Sigmoid colon (tissue), 4 donors: ENCODE results near the gene UBAP1.

Source experiments
- POLR2AphosphoS5 ChIP-seq, 4 donors: sonication (generic); formaldehyde crosslinking; IDR thresholded peaks; one replicate each; pipeline ENCODE4 v1.6.1; 2017; ENCODE audit warnings: antibody characterized with exemption in 4 of 4
- TF ChIP-seq, protein P1 (sequence below), 4 experiments: fragments of 450-650 bp in 3 of 4; fragments of 200-600 bp in 1 of 4; IDR thresholded peaks; one replicate each; pipeline ENCODE4 v1.5.1; 2016 to 2019; ENCODE audit warnings: antibody characterized with exemption in 4 of 4, mild to moderate bottlenecking in 3 of 4, moderate library complexity in 2 of 4

DNA sequence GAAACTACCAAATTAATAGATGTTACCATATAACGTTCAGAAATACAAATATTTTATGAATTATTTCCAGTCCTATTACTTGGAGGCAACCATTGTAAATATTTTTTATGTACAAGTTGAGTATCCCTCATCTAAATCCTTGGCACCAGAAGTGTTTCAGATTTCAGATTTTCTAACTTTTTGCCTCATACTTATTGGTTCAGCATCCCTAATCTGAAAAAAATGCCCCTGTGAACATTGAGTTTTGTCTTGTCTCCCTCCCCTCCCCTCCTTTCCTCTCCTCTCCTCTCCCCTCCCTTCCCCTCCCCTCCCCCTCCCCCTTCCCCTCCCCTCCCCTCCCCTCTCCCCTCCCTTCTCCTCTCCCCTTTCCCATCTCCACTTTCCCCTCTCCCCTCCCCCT is 40.6 kb downstream of the UBAP1 start:
- TF ChIP-seq, protein P1, sequence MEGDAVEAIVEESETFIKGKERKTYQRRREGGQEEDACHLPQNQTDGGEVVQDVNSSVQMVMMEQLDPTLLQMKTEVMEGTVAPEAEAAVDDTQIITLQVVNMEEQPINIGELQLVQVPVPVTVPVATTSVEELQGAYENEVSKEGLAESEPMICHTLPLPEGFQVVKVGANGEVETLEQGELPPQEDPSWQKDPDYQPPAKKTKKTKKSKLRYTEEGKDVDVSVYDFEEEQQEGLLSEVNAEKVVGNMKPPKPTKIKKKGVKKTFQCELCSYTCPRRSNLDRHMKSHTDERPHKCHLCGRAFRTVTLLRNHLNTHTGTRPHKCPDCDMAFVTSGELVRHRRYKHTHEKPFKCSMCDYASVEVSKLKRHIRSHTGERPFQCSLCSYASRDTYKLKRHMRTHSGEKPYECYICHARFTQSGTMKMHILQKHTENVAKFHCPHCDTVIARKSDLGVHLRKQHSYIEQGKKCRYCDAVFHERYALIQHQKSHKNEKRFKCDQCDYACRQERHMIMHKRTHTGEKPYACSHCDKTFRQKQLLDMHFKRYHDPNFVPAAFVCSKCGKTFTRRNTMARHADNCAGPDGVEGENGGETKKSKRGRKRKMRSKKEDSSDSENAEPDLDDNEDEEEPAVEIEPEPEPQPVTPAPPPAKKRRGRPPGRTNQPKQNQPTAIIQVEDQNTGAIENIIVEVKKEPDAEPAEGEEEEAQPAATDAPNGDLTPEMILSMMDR (IDR thresholded peaks at IDR 0.05), result no peak
- no peak for TF ChIP-seq POLR2AphosphoS5 (IDR thresholded peaks at IDR 0.05)
